H1 (cell line): Measurements from ENCODE around the gene PKN1. TPM values are rescaled to one million over a fixed set of nuclear protein-coding genes. Genes with fewer than 3 reads are reported as not detected.

ENCODE experiments used
- CTCF ChIA-PET: fragments of 300-600 bp; sonication (Branson Sonifier 250); formaldehyde crosslinking; loops from one replicate; lab custom pipeline; 2021; ENCODE audit not compliant: partially characterized antibody; lab: Charles Lee
- POLR2A ChIA-PET: fragments of 300-600 bp; sonication (Branson Sonifier 250); formaldehyde crosslinking; loops from one replicate; lab custom pipeline; 2021; ENCODE audit warnings: inconsistent platforms; ENCODE audit not compliant: partially characterized antibody; lab: Charles Lee
- DNase-seq, 2 experiments: peaks; one replicate each; pipeline versions ENCODE4 v3.0.0 to v3.0.0-alpha.2; 2010 to 2022; ENCODE audit warnings: low spot score in 2 of 2, low read depth in 1 of 2, mixed read lengths in 1 of 2
- FAIRE-seq: peaks from 2 replicates; lab custom pipeline; 2011; peaks lifted over from hg19 to GRCh38; lab: Jason Lieb, UNC
- H2AFZ ChIP-seq: 2 replicates; pipeline ENCODE4 v1.8.1; 2012; ENCODE audit warnings: low read length, inconsistent platforms
- H2AK5ac ChIP-seq: 2 replicates; pipeline ENCODE4 v1.6.1; 2013; ENCODE audit warnings: low read depth, low read length
- H2BK120ac ChIP-seq: replicated peaks from 2 replicates; pipeline ENCODE3; 2013; ENCODE audit warnings: low read depth, low read length, inconsistent platforms
- H2BK12ac ChIP-seq: 2 replicates; pipeline ENCODE4 v1.6.1; 2013; ENCODE audit warnings: low read depth, low read length
- H2BK15ac ChIP-seq: 2 replicates; pipeline ENCODE4 v1.6.1; 2013; ENCODE audit warnings: low read length
- H2BK20ac ChIP-seq: 2 replicates; pipeline ENCODE4 v1.6.1; 2013; ENCODE audit warnings: low read length
- H2BK5ac ChIP-seq: 2 replicates; pipeline ENCODE4 v1.6.1; 2013; ENCODE audit warnings: low read depth, low read length
- H3K14ac ChIP-seq: 2 replicates; pipeline ENCODE4 v1.6.1; 2013; ENCODE audit warnings: inconsistent platforms; ENCODE audit not compliant: insufficient read length
- H3K18ac ChIP-seq: 2 replicates; pipeline ENCODE4 v1.6.1; 2013; ENCODE audit warnings: low read length; ENCODE audit errors: extremely low read depth
- H3K23ac ChIP-seq: 2 replicates; pipeline ENCODE4 v1.6.1; 2013; ENCODE audit warnings: inconsistent platforms; ENCODE audit not compliant: insufficient read length
- H3K23me2 ChIP-seq: 2 replicates; pipeline ENCODE4 v1.6.1; 2013; ENCODE audit warnings: low read depth, low read length
- H3K27ac ChIP-seq: 2 replicates; pipeline ENCODE4 v1.6.1; 2011; ENCODE audit warnings: low read depth, low read length, inconsistent platforms
- H3K27me3 ChIP-seq, 4 experiments: replicated peaks in 1 of 4; 1 replicate in 1 of 4; 2 replicates in 3 of 4; pipeline versions ENCODE4 v1.6.1 to v1.8.1; 2011 to 2013; ENCODE audit warnings: low read length in 3 of 4, mild to moderate bottlenecking in 3 of 4, inconsistent platforms in 2 of 4, mixed read lengths in 2 of 4, moderate library complexity in 1 of 4; ENCODE audit not compliant: control insufficient read depth in 3 of 4, insufficient read depth in 3 of 4; ENCODE audit errors: extremely low read depth in 1 of 4
- H3K36me3 ChIP-seq, 4 experiments: 2 replicates each; pipeline versions ENCODE4 v1.6.1 to v1.8.1; 2011 to 2013; ENCODE audit warnings: mild to moderate bottlenecking in 4 of 4, low read length in 3 of 4, moderate library complexity in 2 of 4, control low read depth in 1 of 4, inconsistent platforms in 1 of 4; ENCODE audit not compliant: insufficient read depth in 4 of 4, control insufficient read depth in 2 of 4
- H3K4ac ChIP-seq: replicated peaks from 2 replicates; pipeline ENCODE3; 2013; ENCODE audit warnings: low read length, low read depth, mixed read lengths, inconsistent platforms; ENCODE audit not compliant: insufficient read length
- H3K4me1 ChIP-seq, 4 experiments: replicated peaks in 1 of 4; 1 replicate in 1 of 4; 2 replicates in 3 of 4; pipeline versions ENCODE4 v1.6.1 to v1.8.1; 2011 to 2013; ENCODE audit warnings: low read length in 3 of 4, inconsistent platforms in 2 of 4, mixed read lengths in 1 of 4; ENCODE audit not compliant: insufficient read depth in 4 of 4, control insufficient read depth in 3 of 4
- H3K4me2 ChIP-seq, 2 experiments: 2 replicates each; pipeline versions ENCODE4 v1.6.1 to v1.8.1; 2011 to 2013; ENCODE audit warnings: low read depth in 2 of 2, low read length in 2 of 2, control low read depth in 1 of 2, inconsistent platforms in 1 of 2, mild to moderate bottlenecking in 1 of 2; ENCODE audit not compliant: insufficient read depth in 1 of 2
- H3K4me3 ChIP-seq, 4 experiments: fragments of 200-600, 300-600 bp in 1 of 4; sonication (generic), shearing (Covaris generic), sonication (Bioruptor Twin) in 1 of 4; 2 replicates each; pipeline versions ENCODE4 v1.5.1 to v1.8.1; 2011 to 2016; ENCODE audit warnings: low read length in 4 of 4, low read depth in 3 of 4, control low read depth in 2 of 4, inconsistent platforms in 2 of 4, mild to moderate bottlenecking in 2 of 4, mixed read lengths in 1 of 4, moderate library complexity in 1 of 4; ENCODE audit not compliant: insufficient read depth in 2 of 4; ENCODE audit errors: extremely low read depth in 1 of 4
- H3K56ac ChIP-seq: replicated peaks from 2 replicates; pipeline ENCODE3; 2013; ENCODE audit warnings: low read depth, mild to moderate bottlenecking, mixed read lengths, low read length, inconsistent platforms; ENCODE audit not compliant: insufficient read length
- H3K79me1 ChIP-seq: 2 replicates; pipeline ENCODE4 v1.6.1; 2013; ENCODE audit warnings: low read depth, low read length, control low read depth
- H3K79me2 ChIP-seq, 2 experiments: 2 replicates each; pipeline versions ENCODE4 v1.6.1 to v1.8.1; 2012 to 2013; ENCODE audit warnings: low read length in 2 of 2, mild to moderate bottlenecking in 2 of 2, inconsistent platforms in 1 of 2; ENCODE audit not compliant: insufficient read depth in 2 of 2, control insufficient read depth in 1 of 2
- H3K9ac ChIP-seq, 4 experiments: replicated peaks in 1 of 4; 1 replicate in 1 of 4; 2 replicates in 3 of 4; pipeline versions ENCODE4 v1.6.1 to v1.8.1; 2011 to 2013; ENCODE audit warnings: low read depth in 3 of 4, low read length in 3 of 4, control low read depth in 2 of 4, mild to moderate bottlenecking in 2 of 4, moderate library complexity in 2 of 4, inconsistent platforms in 1 of 4; ENCODE audit errors: extremely low read depth in 1 of 4
- H3K9me3 ChIP-seq, 2 experiments: 2 replicates each; pipeline versions ENCODE4 v1.6.1 to v1.8.1; 2012 to 2013; ENCODE audit warnings: mild to moderate bottlenecking in 2 of 2, moderate library complexity in 2 of 2, control low read depth in 1 of 2, inconsistent platforms in 1 of 2, low read depth in 1 of 2, low read length in 1 of 2, mixed read lengths in 1 of 2; ENCODE audit not compliant: insufficient read depth in 2 of 2
- H4K20me1 ChIP-seq, 2 experiments: replicated peaks in 1 of 2; 2 replicates each; pipeline versions ENCODE3 to v1.8.1; 2011 to 2013; ENCODE audit warnings: inconsistent platforms in 2 of 2, low read length in 2 of 2, mild to moderate bottlenecking in 1 of 2; ENCODE audit not compliant: insufficient read depth in 2 of 2, control insufficient read depth in 1 of 2
- H4K5ac ChIP-seq: 2 replicates; pipeline ENCODE4 v1.6.1; 2013; ENCODE audit warnings: low read length, low read depth, mixed read lengths, inconsistent platforms; ENCODE audit not compliant: insufficient read length
- H4K8ac ChIP-seq: 2 replicates; pipeline ENCODE4 v1.8.0; 2013; ENCODE audit warnings: mild to moderate bottlenecking, moderate library complexity, low read length, inconsistent platforms; ENCODE audit not compliant: insufficient read depth; ENCODE audit errors: extremely low read depth
- H4K91ac ChIP-seq: replicated peaks from 2 replicates; pipeline ENCODE3; 2013; ENCODE audit warnings: low read length, mixed read lengths, inconsistent platforms; ENCODE audit not compliant: insufficient read length
- CEBPB ChIP-seq: IDR thresholded peaks from 2 replicates; pipeline ENCODE4 v1.6.1; 2012; ENCODE audit warnings: low read depth, low read length
- CHD1 ChIP-seq: IDR thresholded peaks from 2 replicates; pipeline ENCODE4 v1.6.1; 2012; ENCODE audit warnings: low read depth, low read length, improper control_type of control experiment
- CTBP2 ChIP-seq: IDR thresholded peaks from 2 replicates; pipeline ENCODE4 v1.7.0; 2011; ENCODE audit warnings: borderline replicate concordance, mild to moderate bottlenecking, moderate library complexity, mixed read lengths, low read length; ENCODE audit not compliant: insufficient read depth, insufficient read length
- WGBS, 2 experiments: shearing (Covaris generic) in 1 of 2; methylation state at CpG; one replicate each; pipeline versions ENCODE4 v1.1.6 to v1.1.7; 2013 to 2015; ENCODE audit warnings: low lambda C conversion rate in 2 of 2, mixed read lengths in 2 of 2, inconsistent platforms in 1 of 2, low coverage in 1 of 2, missing lambda C conversion rate in 1 of 2; ENCODE audit not compliant: insufficient replicate concordance in 2 of 2, insufficient coverage in 1 of 2, insufficient read length in 1 of 2; ENCODE audit errors: extremely low coverage in 1 of 2, missing lambda C conversion rate in 1 of 2; 5-methylcytosine and 5-hydroxymethylcytosine counted together
- polyA plus RNA-seq, 7 experiments: library from polyadenylated mRNA; depleted of rRNA in 3 of 7; stranded (reverse) in 5 of 7; unstranded in 2 of 7; fragments of >200 nt in 5 of 7; fragments of 200-250 nt in 2 of 7; gene quantifications; 1 replicate in 5 of 7; 2 replicates in 1 of 7; 4 replicates in 1 of 7; pipeline versions ENCODE4 v1.2.1 to v1.2.3, GENCODE V29; 2011 to 2013; ENCODE audit warnings: missing spikeins in 2 of 7, mixed read lengths in 2 of 7
- total RNA-seq: library from RNA; stranded (reverse); fragmentation: NEBNext Ultra II Directional; extraction: Animal tissue kit (Norgen Biotek cat#: 25700); gene quantifications from 2 replicates; pipeline ENCODE4 v1.2.1, GENCODE V29; 2021

PKN1 gene
- total and polyA plus RNA-seq, 2 of the 8 experiments (the other 6 are each of a cell fraction or from before 2014, with no cell fraction given), result 65.2 to 162 TPM

DNA sequence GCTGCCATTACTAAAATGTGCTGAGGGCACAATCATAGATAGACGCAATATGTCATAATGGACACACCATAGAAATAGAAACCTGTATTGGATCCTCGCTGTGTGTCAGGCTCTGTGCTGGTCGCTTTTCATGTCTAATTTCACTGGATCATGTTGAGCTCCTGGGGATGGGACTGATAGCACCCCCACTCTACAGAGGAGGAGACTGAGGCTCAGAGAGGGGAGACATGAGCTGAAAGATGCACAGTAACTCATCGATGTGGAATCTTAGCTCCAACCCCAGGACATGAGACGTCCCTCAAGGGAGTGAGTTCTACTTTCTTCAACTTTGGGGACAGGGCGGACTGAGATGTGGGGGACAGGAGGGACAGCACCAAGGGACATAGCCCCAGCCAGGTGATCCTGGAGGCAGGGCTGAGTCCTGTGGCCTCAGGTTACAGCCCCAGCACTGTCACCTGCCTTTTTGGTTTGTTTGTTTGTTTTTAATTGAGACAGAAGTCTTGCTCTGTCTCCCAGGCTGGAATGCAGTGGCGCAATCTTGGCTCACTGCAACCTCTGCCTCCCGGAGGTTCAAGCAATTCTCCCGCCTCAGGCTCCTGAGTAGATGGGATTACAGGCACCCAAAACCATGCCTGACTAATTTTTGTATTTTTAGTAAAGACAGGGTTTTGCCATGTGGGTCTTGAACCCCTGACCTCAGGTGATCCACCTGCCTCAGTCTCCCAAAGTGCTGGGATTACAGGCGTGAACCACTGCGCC is 69.4 kb downstream of the PKN1 start:
- H2AK5ac ChIP-seq, result no peak overlapping the region

More for the DNA sequence above, 69.4 kb downstream of the PKN1 start:
- no peak overlapping the region for H2BK15ac ChIP-seq
- H3K9me3 ChIP-seq, result no peaks in the 10 kb centered on the region
- H3K36me3 ChIP-seq, result no peaks in the 10 kb centered on the region
- H4K20me1 ChIP-seq, result no peaks in the 10 kb centered on the region
- no peak overlapping the region for H3K4me2 ChIP-seq
- 88% methylated on average over 11 of the region's 11 CpGs; no CpG with 5 or more reads in 1 of the 2 experiments for WGBS, 2 experiments
- no peaks in the 10 kb centered on the region for H3K79me1 ChIP-seq
- H3K56ac ChIP-seq, result no peak overlapping the region
- FAIRE-seq (no peak), DNase-seq (no peak)
- no peak overlapping the region for H4K91ac ChIP-seq
- H3K27me3 ChIP-seq, result no peaks in the 10 kb centered on the region
- H3K79me2 ChIP-seq, result no peaks in the 10 kb centered on the region
- no peak overlapping the region for H2BK5ac ChIP-seq
- no peak overlapping the region for H4K8ac ChIP-seq
- no peak overlapping the region for H2AFZ ChIP-seq
- no peak overlapping the region for H3K14ac ChIP-seq
- H3K4ac ChIP-seq, result no peak overlapping the region
- H3K4me3 ChIP-seq, result no peak overlapping the region
- no peak overlapping the region for H3K18ac ChIP-seq
- no peak overlapping the region for H4K5ac ChIP-seq
- no peak overlapping the region for H2BK120ac ChIP-seq
- no peak overlapping the region for H2BK20ac ChIP-seq
- ChIA-PET CTCF (interaction anchor here (0.9 to 1.2 kb wide), 2 partner anchors 23 to 54 kb away, joined by 3 to 4 read pairs; no protein-coding TSS in a partner anchor), POLR2A (no interaction called here)
- H3K4me1 ChIP-seq, result peaks cover 0 to 5% (median 2%) of the 10 kb centered on the region in 4 experiments; a peak in 3 of 7 replicates
- no peak overlapping the region for H3K27ac ChIP-seq
- no peak overlapping the region for H3K9ac ChIP-seq
- H3K23me2 ChIP-seq, result no peaks in the 10 kb centered on the region; the same call in 1 of the 2 replicates
- H2BK12ac ChIP-seq, result no peak overlapping the region
- TF ChIP-seq CHD1, result no peak
- peak; percentile 57; the same call in 1 of the 2 replicates for TF ChIP-seq CEBPB
- no peak for TF ChIP-seq CTBP2
- H3K23ac ChIP-seq, result no peak overlapping the region
